ENCODE data around the gene CAMK1G.

GRCh38 chr1:209645574-209646452 lies 62.3 kb downstream of the CAMK1G start:
- no peak for TF ChIP-seq PPARA (CRISPR knock-in tag; IDR thresholded peaks at IDR 0.05; ENCODE audit: borderline replicate concordance)
- TF ChIP-seq RARB (CRISPR knock-in tag; IDR thresholded peaks at IDR 0.05) = no peak
- TF ChIP-seq TCF4 (CRISPR knock-in tag; IDR thresholded peaks at IDR 0.05; ENCODE audit: borderline replicate concordance) = no peak
- no peak for TF ChIP-seq CREB5 (CRISPR knock-in tag; IDR thresholded peaks at IDR 0.05; ENCODE audit: low read depth)
- TF ChIP-seq POU6F1 (CRISPR knock-in tag; IDR thresholded peaks at IDR 0.05; ENCODE audit: borderline replicate concordance, low read depth) = no peak
- no peak for TF ChIP-seq ZFP30 (CRISPR knock-in tag; IDR thresholded peaks at IDR 0.05)
- no peak for TF ChIP-seq PATZ1 (CRISPR knock-in tag; IDR thresholded peaks at IDR 0.05; ENCODE audit: borderline replicate concordance)
- TF ChIP-seq GLIS3 (CRISPR knock-in tag; IDR thresholded peaks at IDR 0.05) = no peak
- TF ChIP-seq TOX (CRISPR knock-in tag; IDR thresholded peaks at IDR 0.05; ENCODE audit: borderline replicate concordance) = no peak
- no peak for TF ChIP-seq ARNTL (CRISPR knock-in tag; IDR thresholded peaks at IDR 0.05; ENCODE audit: borderline replicate concordance, low read depth)

Data from SK-N-SH treated with all-trans-retinoic acid at 6 μM for 48 hours (cell line).